ENCODE results near the gene KLKB1.
"Not testable (repeated sequence)": the region's sequence is repeated elsewhere in the genome, so short reads cannot be mapped to it uniquely, and the experiment has no call there.

KLKB1 gene

GRCh38 chr4:186227744-186228513 is 622 bp downstream of the KLKB1 start:
- no peak for DNase-seq (ENCODE audit: low spot score)

DNA sequence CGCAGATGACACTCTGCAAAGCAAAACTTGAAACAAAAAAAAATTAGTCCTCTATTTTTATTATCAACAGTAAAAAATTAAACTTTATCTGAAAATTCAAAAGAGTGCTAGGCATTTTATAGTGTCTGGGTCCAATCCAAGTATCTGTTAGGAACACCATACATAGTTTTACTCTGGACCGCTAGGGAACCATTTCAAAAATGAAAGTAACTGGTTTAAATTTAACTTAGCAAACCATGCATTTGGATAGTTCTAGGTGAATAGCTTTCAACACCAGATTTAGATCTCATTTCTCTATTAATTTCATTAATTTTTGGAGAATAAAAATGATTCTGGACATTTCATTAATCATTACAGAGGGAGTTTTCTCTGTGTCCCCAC is 1.2 kb downstream of the KLKB1 start:
- DNase-seq (ENCODE audit: low spot score), result no peak

GRCh38 chr4:186234367-186234766 is 7.1 kb downstream of the KLKB1 start:
- DNase-seq (ENCODE audit: low spot score), result no peak

GRCh38 chr4:186236126-186236525 is 8.8 kb downstream of the KLKB1 start:
- no peak for DNase-seq (ENCODE audit: low spot score)

GRCh38 chr4:186240452-186240847 is 13.1 kb downstream of the KLKB1 start:
- no peak for DNase-seq (ENCODE audit: low spot score)

DNA sequence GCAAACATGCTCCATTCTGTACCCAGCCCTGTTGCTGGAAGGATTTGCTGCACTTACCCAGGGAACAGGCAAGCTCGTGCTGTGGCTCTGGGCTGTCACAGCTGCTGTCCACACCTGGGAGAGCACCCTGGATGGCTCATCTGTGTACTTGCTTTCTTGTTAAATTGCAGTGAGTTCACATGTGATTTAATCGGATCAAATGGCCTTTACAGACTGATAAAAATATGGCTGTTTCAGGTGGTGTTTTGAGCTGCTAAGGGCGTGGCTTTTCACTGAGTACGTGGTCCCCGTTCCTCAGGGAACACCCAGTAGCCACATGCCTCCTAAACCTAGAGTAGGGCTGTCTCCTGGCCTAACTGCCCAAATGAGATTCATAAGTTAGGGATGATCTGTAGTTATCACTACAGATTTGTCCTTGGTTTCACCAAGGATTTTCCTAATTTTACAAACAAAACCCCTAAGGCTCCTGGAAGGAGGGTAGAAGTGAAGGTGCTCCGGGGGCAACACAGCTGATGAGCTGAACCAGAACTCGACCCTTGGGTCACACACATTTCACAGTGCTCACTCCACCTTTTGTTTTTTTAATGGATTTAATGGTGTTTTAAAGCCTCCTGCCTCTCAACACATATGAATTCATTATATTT is 13.7 kb downstream of the KLKB1 start:
- no peak for DNase-seq (ENCODE audit: low spot score)

- DNase-seq (ENCODE audit: low spot score), result no peak
Measured at GRCh38 chr4:186241616-186242015, 14.3 kb downstream of the KLKB1 start.

- DNase-seq (ENCODE audit: low spot score), result not testable (repeated sequence)
Measured at GRCh38 chr4:186242031-186242430, 14.7 kb downstream of the KLKB1 start.

- no peak for DNase-seq (ENCODE audit: low spot score)
Measured at GRCh38 chr4:186243331-186243730, 16.0 kb downstream of the KLKB1 start.

DNA sequence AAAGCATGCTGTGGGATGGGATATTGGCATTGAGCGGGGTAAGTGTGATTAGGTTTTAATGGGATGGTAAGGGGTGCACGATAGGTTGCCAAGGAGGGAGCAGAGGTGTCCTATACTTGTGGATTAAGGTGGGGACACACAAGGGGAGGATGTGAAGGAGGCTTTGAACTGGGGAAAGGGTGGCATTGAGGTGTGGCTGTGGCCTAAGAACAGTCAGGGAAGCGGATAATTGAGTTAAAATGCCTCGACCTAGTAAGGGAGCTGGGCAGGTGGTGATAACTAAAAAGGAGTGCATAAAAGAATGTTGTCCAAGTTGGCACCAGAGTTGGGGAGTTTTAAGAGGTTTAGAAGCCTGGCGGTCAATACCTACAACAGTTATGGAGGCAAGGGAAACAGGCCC is 17.5 kb downstream of the KLKB1 start:
- DNase-seq (ENCODE audit: low spot score), result no peak

DNA sequence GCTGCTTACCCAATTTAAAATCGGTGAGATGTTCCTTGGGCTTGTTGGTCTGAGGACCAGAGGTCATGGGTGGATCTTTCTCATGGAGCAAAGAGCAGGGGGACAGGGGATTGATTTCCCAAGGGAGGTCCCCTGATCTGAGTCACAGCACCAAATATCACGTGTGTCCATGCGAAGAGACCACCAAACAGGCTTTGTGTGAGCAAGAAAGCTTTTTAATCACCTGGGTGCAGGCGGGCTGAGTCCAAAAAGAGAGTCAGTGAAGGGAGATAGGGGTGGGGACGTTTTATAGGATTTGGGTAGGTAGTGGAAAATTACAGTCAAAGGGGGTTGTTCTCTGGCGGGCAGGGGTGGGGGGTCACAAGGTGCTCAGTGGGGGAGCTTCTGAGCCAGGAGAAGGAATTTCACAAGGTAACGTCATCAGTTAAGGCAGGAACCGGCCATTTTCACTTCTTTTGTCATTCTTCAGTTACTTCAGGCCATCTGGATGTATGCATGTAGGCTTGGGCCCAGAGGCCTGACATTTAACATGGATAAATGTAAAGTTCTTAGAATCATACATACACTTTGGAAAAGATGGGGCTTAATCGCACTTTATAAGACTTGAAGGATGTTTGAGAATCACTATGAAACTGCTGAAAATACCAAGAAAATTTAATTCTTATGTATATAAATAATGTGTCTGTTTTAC is 19.9 kb downstream of the KLKB1 start:
- not testable (repeated sequence) for DNase-seq (ENCODE audit: low spot score)

DNA sequence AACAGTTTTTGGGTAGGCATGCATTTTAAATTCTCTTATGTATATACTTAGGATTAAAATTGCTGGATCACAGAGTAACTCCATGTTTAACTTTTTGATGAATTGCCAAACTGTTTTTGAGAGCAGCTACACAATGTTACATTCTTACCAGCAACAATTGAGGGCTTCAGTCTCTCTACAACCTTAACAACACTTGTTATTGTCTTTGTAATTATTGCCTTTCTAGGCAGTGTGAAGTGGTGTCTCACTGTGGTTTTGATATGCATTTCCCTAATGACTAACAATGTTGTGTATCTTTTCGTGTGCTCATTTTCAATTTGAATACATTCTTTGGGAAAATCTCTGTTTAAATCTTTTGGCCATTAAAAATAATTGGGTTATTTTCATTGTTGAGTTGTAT is 21.3 kb downstream of the KLKB1 start:
- DNase-seq (ENCODE audit: low spot score), result no peak

DNA sequence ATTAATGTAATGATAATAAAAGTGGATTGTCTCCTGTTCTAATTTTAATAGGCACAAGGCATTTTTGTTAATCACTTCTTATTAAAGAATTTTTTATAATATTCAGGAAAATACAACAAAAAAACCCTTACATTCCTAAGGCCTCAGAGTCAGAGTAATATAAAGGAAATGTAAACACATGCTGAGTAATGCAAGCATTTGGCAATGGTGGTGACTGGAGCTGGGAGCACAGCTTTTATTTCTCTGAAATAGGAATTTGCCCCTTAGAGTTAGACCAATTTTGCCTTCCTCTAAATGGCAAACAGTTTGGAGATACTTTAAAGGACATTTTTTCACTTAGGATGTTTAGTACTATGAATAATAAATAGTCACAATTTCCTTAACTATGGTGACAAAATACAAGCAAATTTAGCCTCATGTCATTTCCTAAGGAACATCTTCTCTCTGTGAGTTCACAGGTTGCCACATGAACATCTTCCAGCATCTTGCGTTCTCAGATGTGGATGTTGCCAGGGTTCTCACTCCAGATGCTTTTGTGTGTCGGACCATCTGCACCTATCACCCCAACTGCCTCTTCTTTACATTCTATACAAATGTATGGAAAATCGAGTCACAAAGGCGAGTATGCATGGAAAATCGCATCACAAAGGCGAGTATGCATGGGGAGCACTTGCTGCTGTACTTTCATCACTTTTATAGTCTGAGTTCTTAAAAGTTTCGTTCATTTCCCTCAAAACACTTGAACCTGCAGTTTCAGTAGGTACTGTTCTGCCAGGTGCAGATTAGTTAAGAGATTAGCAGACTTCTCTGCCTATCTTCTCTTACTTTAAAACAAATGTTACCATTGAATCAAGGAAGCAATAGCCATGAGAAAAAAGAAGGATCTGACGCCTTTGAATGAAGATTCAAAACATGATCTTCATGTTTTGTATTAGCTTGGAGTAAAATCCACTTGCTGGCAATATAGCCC is 22.8 kb downstream of the KLKB1 start:
- no peak for DNase-seq (ENCODE audit: low spot score)

- no peak for DNase-seq (ENCODE audit: low spot score)
Measured at GRCh38 chr4:186250760-186251159, 23.5 kb downstream of the KLKB1 start.

GRCh38 chr4:186255122-186255521 is 27.8 kb downstream of the KLKB1 start:
- DNase-seq (ENCODE audit: low spot score), result no peak

DNA sequence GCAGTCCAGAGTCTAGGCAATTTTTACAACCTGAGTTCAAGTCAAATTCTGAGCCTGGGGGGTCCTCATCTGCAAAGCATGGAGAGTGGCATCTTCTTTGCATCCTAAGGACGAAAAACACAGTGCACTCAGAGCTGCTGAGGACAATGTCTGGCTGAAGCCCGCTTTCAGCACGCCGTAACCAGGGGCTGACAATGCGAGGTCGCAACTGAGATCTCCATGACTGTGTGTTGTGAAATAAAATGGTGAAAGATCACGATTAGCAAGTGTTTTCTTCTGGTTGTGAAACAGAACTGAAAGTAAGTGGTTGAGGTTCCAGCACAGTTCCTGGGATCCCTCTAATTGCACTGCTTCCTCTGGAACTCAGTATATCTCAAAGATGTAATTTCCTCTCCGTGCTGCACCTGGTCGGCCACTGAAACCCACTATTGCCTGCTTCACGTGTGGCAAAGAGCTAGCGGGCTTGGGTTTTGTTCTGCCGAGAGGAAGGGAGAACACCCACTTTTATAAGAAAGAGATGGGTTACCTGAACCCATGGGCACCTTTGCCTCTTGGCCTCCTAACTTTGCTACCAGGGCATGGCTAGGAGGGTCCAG is 31.0 kb downstream of the KLKB1 start:
- no peak for DNase-seq (ENCODE audit: low spot score)

DNA sequence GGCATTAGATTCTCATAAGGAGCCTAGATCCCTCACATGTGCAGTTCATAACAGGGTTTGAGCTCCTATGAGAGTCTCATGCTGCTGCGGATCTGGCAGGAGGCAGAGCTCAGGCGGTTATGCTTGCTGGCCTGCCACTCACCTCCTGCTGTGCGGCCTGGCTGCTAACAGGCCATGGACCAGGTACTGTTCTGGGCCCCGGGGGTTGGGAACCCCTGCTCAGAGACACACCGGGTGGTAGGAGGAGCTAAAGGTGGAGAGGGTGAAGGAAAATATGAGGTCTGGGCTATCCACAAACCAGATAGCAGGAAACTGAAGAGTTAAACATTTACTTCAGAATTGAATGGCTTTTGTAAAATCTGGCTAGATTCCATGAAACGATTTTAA is 32.8 kb downstream of the KLKB1 start:
- DNase-seq (ENCODE audit: low spot score), result no peak

- no peak for DNase-seq (ENCODE audit: low spot score)
Measured at GRCh38 chr4:186260504-186261448, 33.5 kb downstream of the KLKB1 start.

DNA sequence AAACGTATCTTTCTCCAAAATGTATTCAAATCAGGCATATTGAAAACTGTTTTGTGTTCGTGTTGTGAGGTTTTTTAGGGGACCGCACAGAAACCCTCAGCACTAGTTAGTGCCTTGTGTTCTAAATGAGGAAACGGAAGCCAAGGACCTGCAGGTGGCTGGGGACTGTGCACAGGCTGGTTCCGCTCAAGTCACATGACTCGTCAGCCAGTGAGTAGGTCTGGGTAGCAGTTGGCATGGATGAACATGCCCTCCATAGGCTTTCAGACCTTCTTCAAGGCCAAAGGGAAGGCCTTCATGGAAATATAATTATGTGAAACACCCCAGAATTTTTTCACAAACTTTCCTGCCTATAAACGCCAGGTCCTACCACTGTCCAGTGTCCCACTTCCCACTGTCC is 37.4 kb downstream of the KLKB1 start:
- no peak for DNase-seq (ENCODE audit: low spot score)

GRCh38 chr4:186265250-186265649 is 37.9 kb downstream of the KLKB1 start:
- DNase-seq (ENCODE audit: low spot score), result not testable (repeated sequence)
